Measurements from ENCODE around the gene RREB1. TPM values are rescaled to one million over a fixed set of nuclear protein-coding genes. Genes with fewer than 3 reads are reported as not detected.

The RREB1 gene
- total RNA-seq, 3 donors from 2014 or later = 18.5 to 20.7 (median 19.2) TPM

- Mint-ChIP-seq H3K4me1 (ENCODE audit: low read depth) (peaks cover 10% of the 10 kb centered on the region), H3K4me3 (no peak overlapping the region), H3K36me3 (ENCODE audit: insufficient read depth) (peaks cover 46% of the 10 kb centered on the region), H3K9me3 (no peaks in the 10 kb centered on the region), H3K27me3 (ENCODE audit: low read depth) (no peaks in the 10 kb centered on the region)
- DNase-seq = no peak
- no peak for ATAC-seq
Measured at GRCh38 chr6:7228662-7229375, 121.1 kb downstream of the RREB1 start.

- no peaks in the 10 kb centered on the region for H3K9me3 Mint-ChIP-seq
- H3K36me3 Mint-ChIP-seq (ENCODE audit: insufficient read depth) = peaks cover 49% of the 10 kb centered on the region
- no peak for ATAC-seq
Measured at GRCh38 chr6:7229376-7230326, 121.9 kb downstream of the RREB1 start.

GRCh38 chr6:7230327-7230691 lies 122.5 kb downstream of the RREB1 start:
- no peak for DNase-seq
- no peaks in the 10 kb centered on the region for H3K27me3 Mint-ChIP-seq (ENCODE audit: low read depth)
- H3K9me3 Mint-ChIP-seq = no peaks in the 10 kb centered on the region
- peaks cover 11% of the 10 kb centered on the region for H3K4me1 Mint-ChIP-seq (ENCODE audit: low read depth)
- peaks cover 49% of the 10 kb centered on the region for H3K36me3 Mint-ChIP-seq (ENCODE audit: insufficient read depth)
- no peak for ATAC-seq
- H3K4me3 Mint-ChIP-seq = no peak overlapping the region

More at GRCh38 chr6:7229376-7230326, 121.9 kb downstream of the RREB1 start:
- no peak for DNase-seq
- Mint-ChIP-seq H3K27me3 (ENCODE audit: low read depth) (no peaks in the 10 kb centered on the region), H3K4me1 (ENCODE audit: low read depth) (peaks cover 11% of the 10 kb centered on the region), H3K4me3 (no peak overlapping the region)

- Mint-ChIP-seq H3K36me3 (ENCODE audit: insufficient read depth) (peaks cover 48% of the 10 kb centered on the region), H3K4me3 (no peak overlapping the region)
- ATAC-seq = no peak
Measured at GRCh38 chr6:7230956-7231713, 123.4 kb downstream of the RREB1 start.

GRCh38 chr6:7232351-7232750 lies 124.6 kb downstream of the RREB1 start:
- H3K27me3 Mint-ChIP-seq (ENCODE audit: low read depth) = no peaks in the 10 kb centered on the region
- no peak for DNase-seq
- ATAC-seq = no peak
- H3K9me3 Mint-ChIP-seq = no peaks in the 10 kb centered on the region
- H3K36me3 Mint-ChIP-seq (ENCODE audit: insufficient read depth) = peaks cover 44% of the 10 kb centered on the region
- H3K4me1 Mint-ChIP-seq (ENCODE audit: low read depth) = peaks cover 14% of the 10 kb centered on the region
- no peak overlapping the region for H3K4me3 Mint-ChIP-seq

More at GRCh38 chr6:7230956-7231713, 123.4 kb downstream of the RREB1 start:
- Mint-ChIP-seq H3K4me1 (ENCODE audit: low read depth) (peaks cover 14% of the 10 kb centered on the region), H3K9me3 (no peaks in the 10 kb centered on the region), H3K27me3 (ENCODE audit: low read depth) (no peaks in the 10 kb centered on the region)
- DNase-seq = no peak

- Mint-ChIP-seq H3K27me3 (ENCODE audit: low read depth) (no peaks in the 10 kb centered on the region), H3K4me1 (ENCODE audit: low read depth) (peaks cover 14% of the 10 kb centered on the region), H3K4me3 (no peak overlapping the region), H3K36me3 (ENCODE audit: insufficient read depth) (peaks cover 29% of the 10 kb centered on the region), H3K9me3 (no peaks in the 10 kb centered on the region)
- DNase-seq = no peak
- ATAC-seq = no peak
Measured at GRCh38 chr6:7234547-7234946, 126.8 kb downstream of the RREB1 start.

GRCh38 chr6:7235712-7236305 lies 128.0 kb downstream of the RREB1 start:
- Mint-ChIP-seq H3K9me3 (no peaks in the 10 kb centered on the region), H3K36me3 (ENCODE audit: insufficient read depth) (peaks cover 32% of the 10 kb centered on the region), H3K4me3 (no peak overlapping the region), H3K4me1 (ENCODE audit: low read depth) (peaks cover 14% of the 10 kb centered on the region), H3K27me3 (ENCODE audit: low read depth) (no peaks in the 10 kb centered on the region)
- ATAC-seq = no peak
- DNase-seq = no peak

GRCh38 chr6:7236306-7237209 lies 128.8 kb downstream of the RREB1 start:
- Mint-ChIP-seq H3K4me1 (ENCODE audit: low read depth) (peaks cover 16% of the 10 kb centered on the region), H3K36me3 (ENCODE audit: insufficient read depth) (peaks cover 28% of the 10 kb centered on the region), H3K9me3 (no peaks in the 10 kb centered on the region), H3K27me3 (ENCODE audit: low read depth) (no peaks in the 10 kb centered on the region), H3K4me3 (no peak overlapping the region)
- DNase-seq = no peak
- ATAC-seq = no peak

GRCh38 chr6:7237653-7238188 lies 130.0 kb downstream of the RREB1 start:
- Mint-ChIP-seq H3K27me3 (ENCODE audit: low read depth) (no peaks in the 10 kb centered on the region), H3K9me3 (no peaks in the 10 kb centered on the region), H3K4me3 (no peak overlapping the region), H3K36me3 (ENCODE audit: insufficient read depth) (peaks cover 18% of the 10 kb centered on the region), H3K4me1 (ENCODE audit: low read depth) (peaks cover 13% of the 10 kb centered on the region)
- DNase-seq (no peak), ATAC-seq (no peak)

- DNase-seq (no peak), ATAC-seq (no peak)
- no peaks in the 10 kb centered on the region for H3K9me3 Mint-ChIP-seq
- H3K4me1 Mint-ChIP-seq (ENCODE audit: low read depth) = peaks cover 19% of the 10 kb centered on the region
- no peaks in the 10 kb centered on the region for H3K27me3 Mint-ChIP-seq (ENCODE audit: low read depth)
- H3K36me3 Mint-ChIP-seq (ENCODE audit: insufficient read depth) = peaks cover 18% of the 10 kb centered on the region
- H3K4me3 Mint-ChIP-seq = no peak overlapping the region
Measured at GRCh38 chr6:7238526-7238899, 130.8 kb downstream of the RREB1 start.

GRCh38 chr6:7238900-7239589 lies 131.3 kb downstream of the RREB1 start:
- H3K9me3 Mint-ChIP-seq = no peaks in the 10 kb centered on the region
- ATAC-seq (peak; percentile 85 to 92), DNase-seq (peak; percentile 72)
- H3K36me3 Mint-ChIP-seq (ENCODE audit: insufficient read depth) = peaks cover 18% of the 10 kb centered on the region
- H3K27me3 Mint-ChIP-seq (ENCODE audit: low read depth) = no peaks in the 10 kb centered on the region
- no peak overlapping the region for H3K4me3 Mint-ChIP-seq
- H3K4me1 Mint-ChIP-seq (ENCODE audit: low read depth) = peaks cover 17% of the 10 kb centered on the region

- Mint-ChIP-seq H3K36me3 (ENCODE audit: insufficient read depth) (peaks cover 14% of the 10 kb centered on the region), H3K27me3 (ENCODE audit: low read depth) (no peaks in the 10 kb centered on the region), H3K9me3 (no peaks in the 10 kb centered on the region), H3K4me3 (no peak overlapping the region), H3K4me1 (ENCODE audit: low read depth) (peaks cover 17% of the 10 kb centered on the region)
- ATAC-seq (no peak), DNase-seq (no peak)
Measured at GRCh38 chr6:7239590-7239948, 131.8 kb downstream of the RREB1 start.
